HG03064 (cell line): Measurements from ENCODE around the gene OGFOD1.
A peak's percentile ranks its signal among the peaks of the same experiment; 100 is the strongest.

Experiments used
- ATAC-seq: cut with Tn5 transposase; IDR thresholded peaks from one replicate; pipeline ENCODE4 v1.9.1; 2021; ENCODE audit warnings: low read depth; ENCODE audit not compliant: unreplicated experiment

Gene OGFOD1

DNA sequence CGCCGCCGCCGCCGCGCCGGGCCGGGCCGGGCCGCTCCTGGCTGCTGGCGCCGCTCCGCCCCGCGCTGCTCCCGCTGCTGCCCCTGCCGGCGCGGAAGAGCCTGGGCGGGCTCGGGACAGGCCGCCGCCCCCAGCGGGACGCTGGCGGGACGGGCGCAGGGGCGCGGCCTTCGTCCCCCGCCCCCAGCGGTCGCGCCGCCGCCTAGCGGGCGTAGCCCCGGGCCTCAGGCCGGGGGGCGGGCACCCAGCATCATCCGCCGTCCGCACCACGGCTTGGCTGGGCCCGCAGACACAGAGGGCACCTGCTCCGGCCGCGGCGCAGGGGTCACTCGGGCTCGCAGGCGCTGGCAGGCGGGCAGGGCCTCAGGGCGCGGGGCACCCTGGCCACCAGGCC, 25.9 kb upstream of the OGFOD1 start, which contains the start of gene AMFR:
TSS of gene AMFR (minus strand) at position 107 of the 394 bp plus-strand sequence. CDS start 218 bp downstream, outside the sequence.
- peak; percentile 75 for ATAC-seq

DNA sequence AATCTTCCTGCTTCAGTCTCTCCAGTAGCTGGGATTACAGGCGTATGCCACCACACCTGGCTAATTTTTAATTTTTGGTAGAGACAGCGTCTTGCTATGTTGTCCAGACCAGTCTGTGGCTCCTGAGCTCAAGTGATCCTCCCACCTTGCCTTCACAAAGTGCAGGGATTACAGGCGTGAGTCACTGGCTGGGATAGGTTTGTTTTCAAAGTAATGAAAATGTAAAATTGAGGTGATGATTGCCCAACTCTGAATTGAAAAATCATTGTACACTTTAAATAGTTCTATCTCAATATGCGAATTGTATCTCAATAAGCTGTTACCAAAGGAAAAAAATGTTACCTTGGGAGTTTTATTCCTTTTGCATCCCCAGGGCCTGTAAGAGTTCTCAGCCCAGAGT, 24.8 kb upstream of the OGFOD1 start:
- ATAC-seq: no peak

DNA sequence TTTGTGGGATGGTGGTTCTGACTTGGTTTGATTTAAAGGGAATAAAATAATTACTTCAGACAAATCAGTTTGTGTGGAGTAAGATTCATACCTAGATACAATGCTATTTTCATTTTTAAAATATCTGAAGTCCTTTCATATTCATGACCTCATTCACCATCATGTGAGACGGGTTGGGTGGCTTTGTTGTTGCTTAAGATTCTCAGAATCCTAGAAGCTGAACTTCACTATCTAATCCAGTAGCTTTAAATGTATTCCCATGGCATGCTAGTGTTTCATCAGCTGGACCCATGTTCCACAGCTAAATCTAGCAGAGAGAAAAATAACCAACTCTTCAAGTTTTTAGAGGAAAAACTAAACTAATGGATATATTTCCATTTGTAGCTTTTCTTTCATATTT, 23.3 kb upstream of the OGFOD1 start:
- ATAC-seq: no peak

- ATAC-seq: no peak
These were observed 15.1 kb upstream of the OGFOD1 start for GRCh38 chr16:56436258-56436657.

GRCh38 chr16:56438038-56438437, 13.3 kb upstream of the OGFOD1 start:
- ATAC-seq: no peak

GRCh38 chr16:56447286-56447685, 4.1 kb upstream of the OGFOD1 start:
- ATAC-seq: no peak

GRCh38 chr16:56448005-56448404, 3.3 kb upstream of the OGFOD1 start:
- ATAC-seq: no peak

DNA sequence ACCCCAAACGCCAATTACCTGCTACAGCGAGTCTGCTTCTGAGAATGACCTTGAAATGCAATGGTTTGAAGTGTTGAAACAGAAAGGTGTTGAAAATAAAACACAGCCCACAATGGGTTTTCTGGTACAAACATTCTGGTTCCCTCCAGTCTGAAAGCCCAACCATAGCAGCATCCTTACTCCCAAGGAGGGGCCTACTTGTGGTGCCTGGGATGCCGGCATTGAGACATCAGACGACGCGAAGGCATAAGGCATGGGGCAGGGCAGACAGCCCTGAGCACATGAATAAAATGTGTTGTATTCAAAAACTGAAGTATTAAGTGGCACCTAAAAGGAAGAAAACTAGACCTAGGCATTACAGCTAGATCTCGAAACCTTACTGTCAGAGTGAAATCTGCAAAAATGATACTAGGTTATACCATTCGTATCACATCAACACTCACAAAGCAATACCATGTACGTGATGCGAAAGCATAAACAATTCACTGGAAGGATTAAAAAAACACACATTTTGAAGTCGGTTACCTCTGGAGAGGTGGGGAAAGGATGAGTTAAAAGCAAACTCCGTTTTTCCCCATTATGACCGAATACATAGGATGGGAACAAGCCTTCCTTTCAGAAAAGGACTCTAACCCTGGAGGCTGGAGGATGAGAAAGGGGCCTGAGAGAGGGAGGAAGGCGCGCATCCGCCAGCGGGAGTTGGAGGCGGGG, 924 bp upstream of the OGFOD1 start:
- ATAC-seq: peak; percentile 25

DNA sequence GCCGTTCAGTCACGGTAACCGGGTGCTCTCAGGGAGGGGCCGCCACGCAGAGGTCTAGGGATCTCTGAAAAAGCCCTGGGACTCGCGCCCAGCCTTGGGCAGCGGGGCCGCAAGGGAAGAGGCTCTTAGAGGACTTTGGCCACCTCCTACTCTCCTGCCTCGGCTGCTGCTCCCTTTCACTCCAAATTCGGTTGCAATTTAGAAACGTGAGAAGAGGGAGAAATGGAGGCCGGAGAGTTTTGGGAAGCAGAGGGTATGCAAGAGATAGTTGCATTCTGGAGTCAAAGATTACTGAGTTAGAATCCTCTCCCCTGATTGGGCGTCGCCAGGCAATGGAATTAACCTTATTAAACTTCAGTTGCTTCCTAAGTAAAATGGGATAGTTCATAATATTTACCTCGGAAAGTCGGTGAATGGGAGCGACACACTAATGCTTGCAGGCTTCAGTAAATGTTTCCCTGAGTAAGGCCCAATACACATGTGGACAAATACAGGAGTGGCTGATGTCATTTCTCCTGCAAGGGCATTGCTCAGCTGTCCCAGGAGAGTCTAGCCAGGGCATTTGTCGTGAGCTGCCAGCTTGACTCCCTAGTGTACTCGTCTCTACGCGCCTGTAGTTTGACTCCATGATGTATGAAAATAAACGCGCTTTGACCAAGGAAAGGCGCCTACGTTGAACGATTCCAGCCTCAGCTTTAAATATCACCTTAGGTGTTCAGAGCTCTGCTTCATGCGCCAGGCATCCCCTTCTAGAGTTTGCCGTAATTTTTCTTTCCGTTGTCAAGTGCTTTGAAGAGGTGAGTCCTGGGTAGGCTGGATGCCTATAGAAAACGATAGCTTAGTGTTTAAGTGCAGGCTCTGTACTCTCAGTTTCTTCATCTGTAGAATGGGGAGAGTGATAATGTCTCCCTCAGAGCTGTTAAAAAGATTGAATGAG, 667 bp downstream of the OGFOD1 start:
- peak; percentile 40 for ATAC-seq

DNA sequence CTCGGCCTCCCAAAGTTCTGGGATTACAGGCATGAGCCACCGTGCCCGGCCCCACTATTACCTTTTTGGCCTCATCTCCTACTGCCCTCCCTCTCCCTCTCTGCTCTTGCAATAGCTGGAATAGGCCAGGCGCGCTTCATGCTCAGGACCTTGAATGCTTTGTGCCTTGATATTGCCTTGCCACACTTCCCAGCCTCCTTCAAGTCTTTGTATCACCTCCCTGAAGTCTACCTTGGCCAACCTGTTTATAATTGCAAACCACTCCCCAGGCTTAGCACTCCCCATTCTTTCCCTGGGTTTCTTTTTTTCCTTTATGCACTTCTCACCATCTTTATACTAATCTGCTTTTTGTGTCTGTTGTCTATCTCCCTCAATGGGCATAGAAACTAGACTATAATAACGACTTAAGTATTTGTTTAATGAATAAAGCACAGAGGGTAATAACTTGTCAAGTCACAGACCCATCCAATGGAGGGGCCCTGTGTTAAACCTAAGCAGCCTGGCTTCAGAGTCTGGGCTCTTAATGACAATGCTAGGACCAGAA, 6.6 kb downstream of the OGFOD1 start:
- no peak for ATAC-seq

DNA sequence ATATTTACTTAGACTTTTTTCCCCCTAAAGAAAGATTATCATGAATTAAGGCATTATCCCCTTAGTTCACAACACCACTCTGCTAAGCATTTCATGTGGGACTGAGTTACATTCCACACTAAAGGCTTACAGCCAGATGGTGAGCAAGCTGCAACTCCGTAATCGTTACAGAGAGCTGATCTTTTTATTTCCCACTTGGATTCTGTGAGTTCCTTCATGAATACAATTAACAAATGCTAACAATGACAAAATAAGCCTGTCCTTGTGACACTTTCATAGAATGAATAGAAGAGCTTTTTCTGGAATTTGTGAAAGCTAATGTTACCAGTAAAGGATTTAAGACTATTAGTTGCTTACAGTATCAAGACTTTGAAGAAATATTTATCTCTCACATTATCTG, 8.7 kb downstream of the OGFOD1 start:
- ATAC-seq: no peak

DNA sequence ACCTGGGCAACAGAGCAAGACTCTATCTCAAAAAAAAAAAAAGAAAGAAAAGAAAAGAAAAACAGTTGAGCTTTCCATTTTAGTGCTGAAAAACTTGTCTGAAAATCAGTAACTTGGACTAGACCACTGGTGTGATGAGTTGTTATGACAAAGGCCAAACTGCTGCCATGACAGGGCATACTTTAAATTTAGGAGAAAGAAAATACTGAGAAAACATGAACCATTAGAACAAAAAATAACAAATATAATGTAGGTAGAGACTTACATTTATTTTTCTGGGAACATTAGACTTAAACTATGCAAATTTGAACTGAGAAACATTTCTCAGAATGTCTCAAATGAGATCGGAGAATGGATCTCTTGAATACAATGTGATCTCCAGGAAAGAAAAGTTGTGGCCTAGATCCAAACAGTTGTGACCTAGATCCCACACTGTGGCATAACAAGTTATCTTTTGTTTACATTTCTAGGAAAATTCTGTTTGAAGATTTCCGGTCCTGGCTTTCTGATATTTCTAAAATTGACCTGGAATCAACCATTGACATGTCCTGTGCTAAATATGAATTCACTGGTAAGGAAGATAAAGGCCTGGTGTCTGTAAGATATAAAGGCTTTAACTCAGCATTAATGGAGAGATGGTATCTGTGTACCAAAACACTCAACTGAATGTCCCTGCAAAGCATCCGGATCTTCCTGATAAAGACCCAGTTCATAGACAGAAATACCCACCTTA, 10.9 kb downstream of the OGFOD1 start:
- no peak for ATAC-seq

DNA sequence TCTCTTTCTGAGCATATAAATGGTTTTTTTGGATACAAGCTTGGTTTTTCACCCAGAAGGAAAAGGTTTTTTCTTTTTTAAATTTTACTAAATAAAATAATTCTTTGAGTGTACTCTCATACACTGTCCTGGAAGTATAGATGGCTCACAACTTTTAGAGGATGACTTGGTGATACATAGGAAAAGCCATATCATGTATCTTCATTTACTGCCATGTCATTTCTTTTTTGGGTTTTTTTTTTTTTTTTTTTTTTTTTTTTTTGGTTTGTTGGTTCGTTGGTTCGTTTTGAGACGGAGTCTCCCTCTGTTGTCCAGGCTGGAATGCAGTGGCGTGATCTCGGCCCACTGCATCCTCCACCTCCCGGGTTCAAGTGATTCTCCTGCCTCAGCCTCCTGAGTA, 11.8 kb downstream of the OGFOD1 start:
- no peak for ATAC-seq

GRCh38 chr16:56466344-56466743, 15.0 kb downstream of the OGFOD1 start:
- ATAC-seq: no peak

DNA sequence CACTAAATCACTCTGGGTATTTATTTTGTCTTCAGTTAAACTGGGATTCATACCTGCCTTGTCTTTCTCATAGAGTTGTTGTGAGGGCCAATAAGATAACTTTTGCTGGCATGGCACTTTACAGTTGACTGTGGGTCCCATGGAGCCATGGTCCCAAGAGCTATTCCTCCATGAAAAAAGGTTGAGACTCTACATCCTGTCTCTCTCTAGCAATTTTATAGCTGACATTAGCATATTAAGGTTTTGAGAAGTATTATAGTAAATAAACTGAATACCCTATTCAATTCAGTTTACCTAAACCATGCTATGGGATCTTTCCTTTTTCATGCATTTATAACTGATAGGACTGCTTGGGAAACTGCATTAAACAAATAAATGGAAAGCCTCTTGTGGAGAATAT, 17.4 kb downstream of the OGFOD1 start:
- ATAC-seq: no peak

GRCh38 chr16:56469748-56470147, 18.4 kb downstream of the OGFOD1 start:
- no peak for ATAC-seq

DNA sequence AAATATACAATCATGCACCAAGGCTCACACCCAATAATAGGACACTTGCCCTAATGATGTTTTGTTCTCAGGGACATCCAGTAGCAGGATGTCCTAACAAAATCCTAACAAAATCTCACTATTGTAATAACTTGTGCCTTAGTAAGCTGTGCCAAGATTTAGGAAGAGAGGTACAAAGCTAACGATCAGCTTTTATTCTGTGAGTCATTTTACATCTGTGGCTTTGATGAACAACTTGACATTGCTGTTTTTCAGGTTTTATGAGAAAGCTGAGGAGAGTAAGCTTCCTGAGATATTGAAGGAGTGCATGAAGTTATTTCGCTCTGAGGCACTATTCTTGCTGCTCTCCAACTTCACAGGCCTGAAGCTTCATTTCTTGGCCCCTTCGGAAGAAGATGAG, 18.9 kb downstream of the OGFOD1 start:
- no peak for ATAC-seq

- ATAC-seq: no peak
These were observed 19.3 kb downstream of the OGFOD1 start for GRCh38 chr16:56470666-56471065.

DNA sequence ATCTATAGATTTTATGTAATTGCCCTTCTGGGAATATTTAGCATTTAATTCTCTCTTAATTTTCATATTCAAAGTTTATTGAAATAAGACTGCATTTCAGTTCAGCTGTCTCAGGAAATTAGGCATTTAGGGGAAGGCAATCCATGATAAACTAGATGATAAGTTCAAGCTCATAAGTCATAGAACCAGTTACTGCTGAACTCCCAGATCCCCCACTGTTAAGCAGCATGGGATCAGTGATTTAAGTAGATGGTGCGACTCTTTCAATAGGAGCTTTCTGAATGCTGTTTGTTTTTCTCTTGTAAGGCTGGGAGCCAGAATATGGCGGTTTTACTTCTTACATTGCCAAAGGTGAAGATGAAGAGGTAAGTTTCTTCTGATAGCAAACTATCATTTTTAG, 23.8 kb downstream of the OGFOD1 start:
- no peak for ATAC-seq

DNA sequence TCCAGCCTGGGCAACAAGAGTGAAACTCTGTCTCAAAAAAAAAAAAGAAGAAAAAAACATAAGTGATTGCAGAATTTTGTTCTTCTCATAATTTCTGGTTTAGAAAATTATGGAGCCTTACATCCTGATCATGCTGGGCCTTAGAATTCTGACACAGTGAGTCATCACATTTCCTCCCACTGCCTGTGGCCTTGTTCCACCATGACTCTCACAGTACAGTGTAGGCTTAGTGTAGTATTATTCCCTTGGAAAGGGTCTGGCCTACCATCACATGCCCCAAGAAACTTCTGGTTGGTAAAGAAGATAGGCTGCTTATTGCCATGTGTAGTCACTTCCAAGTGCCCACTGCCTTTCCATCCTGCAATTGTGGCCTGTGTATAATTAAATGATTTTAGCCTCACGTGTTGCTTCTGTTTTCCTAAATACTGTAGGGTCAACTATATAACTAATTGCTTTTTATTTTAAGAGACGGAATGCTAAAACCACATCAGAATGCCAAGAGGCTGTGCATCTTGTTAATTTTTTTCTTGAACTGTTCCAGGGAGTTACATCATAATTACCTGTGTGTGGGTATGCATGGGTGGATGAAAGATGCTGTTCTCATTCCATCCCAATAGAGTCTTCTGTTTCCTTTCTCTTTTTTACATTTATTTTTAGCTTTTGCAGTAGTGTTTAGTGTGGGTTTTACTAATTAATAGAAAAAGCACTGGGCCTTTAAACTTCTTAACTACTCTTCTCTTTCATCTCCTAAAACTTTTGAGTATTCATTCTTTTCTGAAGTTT, 25.9 kb downstream of the OGFOD1 start:
- ATAC-seq: no peak
